HL-60/S4 treated with retinoic acid at 250 ng/mL for 4 days and 3 days (cell line): ENCODE measurements around the gene USF2.

Source experiments
- in situ Hi-C: fragments of 300-500 bp; cut with MboI; formaldehyde crosslinking; loops from 2 replicates; pipeline ENCODE4 v1.7.0; 2022; ENCODE audit warnings: low sequenced_read_pairs

USF2 gene

GRCh38 chr19:35298561-35298972, 29.8 kb downstream of the USF2 start:
- in situ Hi-C loops, result no loop called here

- in situ Hi-C loops, result no loop called here
Observed at GRCh38 chr19:35299523-35300338, 31.0 kb downstream of the USF2 start.

GRCh38 chr19:35300339-35300649, 31.5 kb downstream of the USF2 start:
- in situ Hi-C loops, result no loop called here

- in situ Hi-C loops, result no loop called here
Observed at GRCh38 chr19:35301961-35302360, 33.2 kb downstream of the USF2 start.

GRCh38 chr19:35302446-35302845, 33.7 kb downstream of the USF2 start:
- in situ Hi-C loops, result no loop called here

GRCh38 chr19:35303357-35303915, 34.7 kb downstream of the USF2 start:
- in situ Hi-C loops, result no loop called here

GRCh38 chr19:35304036-35304435, 35.3 kb downstream of the USF2 start:
- in situ Hi-C loops, result no loop called here

- in situ Hi-C loops, result no loop called here
Observed at GRCh38 chr19:35305181-35305580, 36.4 kb downstream of the USF2 start.

GRCh38 chr19:35306473-35307246, 37.9 kb downstream of the USF2 start:
- in situ Hi-C loops, result no loop called here

- in situ Hi-C loops, result no loop called here
Observed at GRCh38 chr19:35307931-35308330, 39.2 kb downstream of the USF2 start.

- in situ Hi-C loops, result no loop called here
Observed at GRCh38 chr19:35308910-35309309, 40.1 kb downstream of the USF2 start.

- in situ Hi-C loops, result no loop called here
Observed at GRCh38 chr19:35309481-35310279, 40.9 kb downstream of the USF2 start.

- in situ Hi-C loops, result no loop called here
Observed at GRCh38 chr19:35310331-35310730, 41.6 kb downstream of the USF2 start.

- in situ Hi-C loops, result no loop called here
Observed at GRCh38 chr19:35310811-35311465, 42.2 kb downstream of the USF2 start.

- in situ Hi-C loops, result no loop called here
Observed at GRCh38 chr19:35311901-35312665, 43.3 kb downstream of the USF2 start.

GRCh38 chr19:35313587-35313986, 44.8 kb downstream of the USF2 start:
- in situ Hi-C loops, result no loop called here

- in situ Hi-C loops, result no loop called here
Observed at GRCh38 chr19:35314031-35314430, 45.3 kb downstream of the USF2 start.

GRCh38 chr19:35314858-35315470, 46.2 kb downstream of the USF2 start:
- in situ Hi-C loops, result no loop called here

GRCh38 chr19:35315883-35316282, 47.1 kb downstream of the USF2 start:
- in situ Hi-C loops, result no loop called here

- in situ Hi-C loops, result no loop called here
Observed at GRCh38 chr19:35316560-35316959, 47.8 kb downstream of the USF2 start.
